ENCODE data around the gene NECTIN4.

Gene NECTIN4

GRCh38 chr1:161092621-161093028, 3.3 kb upstream of the NECTIN4 start:
- Histone ChIP-seq H3K36me3 (ENCODE audit: control insufficient read depth, insufficient read depth, low read length) (no peaks in the 10 kb centered on the region), H3K4me1 (ENCODE audit: control insufficient read depth, insufficient read depth, low read length) (no peaks in the 10 kb centered on the region), H3K27ac (ENCODE audit: insufficient read depth, low read depth, low read length, poor library complexity, severe bottlenecking) (no peak overlapping the region), H3K27me3 (ENCODE audit: control insufficient read depth, insufficient read depth, low read length, poor library complexity, severe bottlenecking) (no peaks in the 10 kb centered on the region), H3K9me3 (ENCODE audit: control insufficient read depth, low read length) (no peaks in the 10 kb centered on the region), H3K4me3 (ENCODE audit: insufficient read depth, low read depth, low read length) (no peak overlapping the region)
- WGBS, 2 experiments = 82 to 88% methylated on average over 3 of the region's 3 CpGs

- H3K36me3 ChIP-seq (ENCODE audit: control insufficient read depth, insufficient read depth, low read length) = no peaks in the 10 kb centered on the region
- H3K4me1 ChIP-seq (ENCODE audit: control insufficient read depth, insufficient read depth, low read length) = no peaks in the 10 kb centered on the region
- H3K9me3 ChIP-seq (ENCODE audit: control insufficient read depth, low read length) = no peaks in the 10 kb centered on the region
- no peaks in the 10 kb centered on the region for H3K27me3 ChIP-seq (ENCODE audit: control insufficient read depth, insufficient read depth, low read length, poor library complexity, severe bottlenecking)
- no peak overlapping the region for H3K27ac ChIP-seq (ENCODE audit: insufficient read depth, low read depth, low read length, poor library complexity, severe bottlenecking)
- 93 to 94% methylated on average over 7 of the region's 7 CpGs for WGBS, 2 experiments
- H3K4me3 ChIP-seq (ENCODE audit: insufficient read depth, low read depth, low read length) = no peak overlapping the region
Observed at GRCh38 chr1:161091796-161092507, 2.6 kb upstream of the NECTIN4 start.

GRCh38 chr1:161091093-161091492, 1.7 kb upstream of the NECTIN4 start:
- Histone ChIP-seq H3K36me3 (ENCODE audit: control insufficient read depth, insufficient read depth, low read length) (no peaks in the 10 kb centered on the region), H3K9me3 (ENCODE audit: control insufficient read depth, low read length) (no peaks in the 10 kb centered on the region), H3K4me1 (ENCODE audit: control insufficient read depth, insufficient read depth, low read length) (no peaks in the 10 kb centered on the region), H3K4me3 (ENCODE audit: insufficient read depth, low read depth, low read length) (no peak overlapping the region), H3K27ac (ENCODE audit: insufficient read depth, low read depth, low read length, poor library complexity, severe bottlenecking) (no peak overlapping the region), H3K27me3 (ENCODE audit: control insufficient read depth, insufficient read depth, low read length, poor library complexity, severe bottlenecking) (no peaks in the 10 kb centered on the region)
- WGBS, 2 experiments = 93 to 94% methylated on average over 5 of the region's 5 CpGs

DNA sequence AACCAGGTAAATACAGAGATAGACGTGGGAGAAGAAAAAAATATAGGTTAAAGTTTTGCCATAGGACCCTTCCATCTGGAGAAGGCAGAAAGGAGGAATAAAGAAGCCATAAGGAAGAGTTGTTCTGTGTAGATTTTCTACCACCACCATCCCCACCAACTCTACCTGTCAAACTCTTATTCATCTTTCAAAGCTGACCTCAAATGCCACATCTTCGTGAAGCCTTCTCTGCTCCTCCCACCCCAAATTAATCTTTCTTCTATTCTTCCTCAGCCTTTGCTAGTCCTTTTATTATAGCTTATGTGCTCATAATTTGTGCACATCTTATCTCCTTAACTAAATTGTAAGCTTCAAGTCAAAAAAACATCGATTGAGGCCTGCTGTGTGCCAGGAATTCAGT, 1.3 kb upstream of the NECTIN4 start:
- WGBS, 2 experiments = 75 to 93% methylated on average over 3 of the region's 3 CpGs
- no peaks in the 10 kb centered on the region for H3K27me3 ChIP-seq (ENCODE audit: control insufficient read depth, insufficient read depth, low read length, poor library complexity, severe bottlenecking)
- H3K4me3 ChIP-seq (ENCODE audit: insufficient read depth, low read depth, low read length) = no peak overlapping the region
- no peaks in the 10 kb centered on the region for H3K4me1 ChIP-seq (ENCODE audit: control insufficient read depth, insufficient read depth, low read length)
- no peaks in the 10 kb centered on the region for H3K9me3 ChIP-seq (ENCODE audit: control insufficient read depth, low read length)
- no peak overlapping the region for H3K27ac ChIP-seq (ENCODE audit: insufficient read depth, low read depth, low read length, poor library complexity, severe bottlenecking)
- no peaks in the 10 kb centered on the region for H3K36me3 ChIP-seq (ENCODE audit: control insufficient read depth, insufficient read depth, low read length)

DNA sequence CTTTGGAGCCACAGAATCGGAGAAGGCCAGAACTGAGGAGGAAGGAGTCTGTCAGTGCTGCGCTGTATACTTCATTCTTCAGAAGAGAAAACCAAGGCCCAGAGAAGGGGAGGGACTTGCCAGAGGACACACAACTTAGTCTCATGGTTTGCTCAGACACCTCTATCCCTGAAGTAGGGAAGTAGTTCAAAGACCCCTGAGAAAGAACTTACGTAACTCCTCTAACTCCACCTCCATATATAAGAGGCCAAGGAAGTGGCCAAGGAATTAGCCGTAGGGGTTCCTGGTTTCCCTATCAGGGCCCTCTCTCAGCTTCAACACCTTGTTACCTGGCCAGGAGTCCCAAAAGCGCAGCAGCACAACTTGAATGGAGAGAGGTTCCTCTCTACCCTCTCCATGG, 580 bp upstream of the NECTIN4 start:
- Histone ChIP-seq H3K36me3 (ENCODE audit: control insufficient read depth, insufficient read depth, low read length) (no peaks in the 10 kb centered on the region), H3K9me3 (ENCODE audit: control insufficient read depth, low read length) (no peaks in the 10 kb centered on the region), H3K4me1 (ENCODE audit: control insufficient read depth, insufficient read depth, low read length) (peaks cover 5% of the 10 kb centered on the region), H3K4me3 (ENCODE audit: insufficient read depth, low read depth, low read length) (no peak overlapping the region), H3K27ac (ENCODE audit: insufficient read depth, low read depth, low read length, poor library complexity, severe bottlenecking) (no peak overlapping the region), H3K27me3 (ENCODE audit: control insufficient read depth, insufficient read depth, low read length, poor library complexity, severe bottlenecking) (no peaks in the 10 kb centered on the region)
- WGBS, 2 experiments = 94 to 96% methylated on average over 5 of the region's 5 CpGs

DNA sequence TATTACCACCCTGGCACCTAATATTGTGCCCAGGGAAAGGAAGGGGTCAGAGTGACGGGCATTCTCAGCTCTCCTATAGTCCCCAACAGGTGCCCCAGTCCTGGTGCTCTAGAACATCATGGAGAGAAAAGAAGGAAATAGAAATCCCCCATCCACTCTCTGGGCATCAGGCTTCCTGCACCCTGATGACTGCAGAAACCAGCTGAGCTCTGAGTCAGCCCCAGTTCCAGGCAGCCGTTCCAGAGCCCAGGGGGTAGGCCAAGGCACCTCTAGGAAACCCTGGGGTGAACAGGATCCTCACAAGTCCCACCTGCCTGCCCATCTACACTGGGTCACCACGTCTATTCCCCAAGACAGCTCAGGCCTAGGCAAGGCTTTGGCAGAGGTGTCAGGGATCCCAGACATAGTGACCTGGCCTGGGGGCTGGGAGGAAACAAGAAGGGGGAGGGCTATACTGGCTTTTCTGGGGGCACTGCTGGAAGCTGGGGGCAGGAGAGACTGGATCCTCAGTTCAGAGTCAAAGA, 709 bp downstream of the NECTIN4 start:
- Histone ChIP-seq H3K4me3 (ENCODE audit: insufficient read depth, low read depth, low read length) (no peak overlapping the region), H3K9me3 (ENCODE audit: control insufficient read depth, low read length) (no peaks in the 10 kb centered on the region), H3K27me3 (ENCODE audit: control insufficient read depth, insufficient read depth, low read length, poor library complexity, severe bottlenecking) (no peaks in the 10 kb centered on the region), H3K36me3 (ENCODE audit: control insufficient read depth, insufficient read depth, low read length) (no peaks in the 10 kb centered on the region), H3K4me1 (ENCODE audit: control insufficient read depth, insufficient read depth, low read length) (peaks cover 6% of the 10 kb centered on the region), H3K27ac (ENCODE audit: insufficient read depth, low read depth, low read length, poor library complexity, severe bottlenecking) (no peak overlapping the region)
- 85 to 88% methylated on average over 3 of the region's 3 CpGs for WGBS, 2 experiments

DNA sequence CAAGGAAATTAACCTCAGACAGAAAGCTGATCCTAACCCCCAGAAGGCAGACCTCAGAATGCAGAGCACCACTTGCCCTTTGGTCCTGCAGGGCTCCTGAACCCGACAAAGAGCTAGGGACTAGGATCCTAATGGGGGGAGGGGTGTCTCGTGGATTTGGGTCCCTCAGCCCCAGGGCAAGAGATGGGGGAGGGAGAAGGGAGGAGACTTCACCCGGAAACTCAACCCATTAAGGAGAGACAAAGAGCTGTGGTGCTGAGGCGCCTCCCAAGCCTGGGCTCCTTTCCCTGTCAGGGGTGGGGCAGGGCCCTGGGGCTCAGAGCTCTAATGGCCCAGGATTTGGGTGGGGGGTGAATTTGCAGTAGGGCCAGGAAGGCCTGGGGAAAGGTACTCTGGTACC, 2.9 kb downstream of the NECTIN4 start:
- Histone ChIP-seq H3K27me3 (ENCODE audit: control insufficient read depth, insufficient read depth, low read length, poor library complexity, severe bottlenecking) (no peaks in the 10 kb centered on the region), H3K4me3 (ENCODE audit: insufficient read depth, low read depth, low read length) (no peak overlapping the region), H3K9me3 (ENCODE audit: control insufficient read depth, low read length) (no peaks in the 10 kb centered on the region), H3K4me1 (ENCODE audit: control insufficient read depth, insufficient read depth, low read length) (peaks cover 12% of the 10 kb centered on the region), H3K27ac (ENCODE audit: insufficient read depth, low read depth, low read length, poor library complexity, severe bottlenecking) (no peak overlapping the region), H3K36me3 (ENCODE audit: control insufficient read depth, insufficient read depth, low read length) (no peaks in the 10 kb centered on the region)
- WGBS, 2 experiments = 66 to 69% methylated on average over 4 of the region's 4 CpGs

DNA sequence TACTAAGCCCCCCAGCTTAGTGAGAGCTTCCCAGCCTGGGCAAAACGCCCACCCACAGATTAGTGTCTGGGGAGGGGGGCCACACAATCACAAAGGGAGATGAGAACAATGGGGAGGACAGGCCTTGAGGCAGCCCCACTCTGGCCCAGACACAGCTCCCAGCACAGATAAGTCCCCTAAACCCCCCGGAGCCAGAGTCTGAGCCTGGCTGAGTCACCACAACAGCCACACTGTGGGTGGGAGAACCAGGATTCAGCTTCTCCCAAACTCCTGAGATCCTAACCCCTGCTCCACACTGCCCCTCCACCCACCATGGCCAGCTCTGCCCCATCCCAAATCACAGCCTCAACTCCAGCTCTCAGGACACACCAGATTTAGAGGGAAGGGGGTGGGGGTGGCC, 4.2 kb downstream of the NECTIN4 start:
- H3K27me3 ChIP-seq (ENCODE audit: control insufficient read depth, insufficient read depth, low read length, poor library complexity, severe bottlenecking) = no peaks in the 10 kb centered on the region
- H3K4me1 ChIP-seq (ENCODE audit: control insufficient read depth, insufficient read depth, low read length) = peaks cover 12% of the 10 kb centered on the region
- 51 to 66% methylated on average over 2 of the region's 2 CpGs for WGBS, 2 experiments
- no peaks in the 10 kb centered on the region for H3K9me3 ChIP-seq (ENCODE audit: control insufficient read depth, low read length)
- H3K4me3 ChIP-seq (ENCODE audit: insufficient read depth, low read depth, low read length) = no peak overlapping the region
- H3K36me3 ChIP-seq (ENCODE audit: control insufficient read depth, insufficient read depth, low read length) = no peaks in the 10 kb centered on the region
- no peak overlapping the region for H3K27ac ChIP-seq (ENCODE audit: insufficient read depth, low read depth, low read length, poor library complexity, severe bottlenecking)

- no peaks in the 10 kb centered on the region for H3K9me3 ChIP-seq (ENCODE audit: control insufficient read depth, low read length)
- H3K27me3 ChIP-seq (ENCODE audit: control insufficient read depth, insufficient read depth, low read length, poor library complexity, severe bottlenecking) = no peaks in the 10 kb centered on the region
- peaks cover 12% of the 10 kb centered on the region for H3K4me1 ChIP-seq (ENCODE audit: control insufficient read depth, insufficient read depth, low read length)
- no peak overlapping the region for H3K4me3 ChIP-seq (ENCODE audit: insufficient read depth, low read depth, low read length)
- no peak overlapping the region for H3K27ac ChIP-seq (ENCODE audit: insufficient read depth, low read depth, low read length, poor library complexity, severe bottlenecking)
- WGBS, 2 experiments = 83% methylated on average over 1 of the region's 1 CpG; no CpG with 5 or more reads in 1 of the 2 experiments
- H3K36me3 ChIP-seq (ENCODE audit: control insufficient read depth, insufficient read depth, low read length) = no peaks in the 10 kb centered on the region
Observed at GRCh38 chr1:161084597-161084988, 4.8 kb downstream of the NECTIN4 start.

GRCh38 chr1:161083748-161084596, 5.4 kb downstream of the NECTIN4 start:
- Histone ChIP-seq H3K9me3 (ENCODE audit: control insufficient read depth, low read length) (no peaks in the 10 kb centered on the region), H3K27ac (ENCODE audit: insufficient read depth, low read depth, low read length, poor library complexity, severe bottlenecking) (no peak overlapping the region), H3K27me3 (ENCODE audit: control insufficient read depth, insufficient read depth, low read length, poor library complexity, severe bottlenecking) (no peaks in the 10 kb centered on the region), H3K4me1 (ENCODE audit: control insufficient read depth, insufficient read depth, low read length) (peaks cover 12% of the 10 kb centered on the region), H3K36me3 (ENCODE audit: control insufficient read depth, insufficient read depth, low read length) (no peaks in the 10 kb centered on the region), H3K4me3 (ENCODE audit: insufficient read depth, low read depth, low read length) (no peak overlapping the region)
- WGBS, 2 experiments = 91 to 92% methylated on average over 10 of the region's 10 CpGs
